T1000 (cell line): Measurements from ENCODE around the gene PFKFB4.
"Not testable (repeated sequence)": the region's sequence is repeated elsewhere in the genome, so short reads cannot be mapped to it uniquely, and the experiment has no call there.

Source experiments
- DNase-seq: peaks from one replicate; lab custom pipeline; 2025; ENCODE audit warnings: mixed read lengths; lab: John Stamatoyannopoulos, UW

PFKFB4 gene

DNA sequence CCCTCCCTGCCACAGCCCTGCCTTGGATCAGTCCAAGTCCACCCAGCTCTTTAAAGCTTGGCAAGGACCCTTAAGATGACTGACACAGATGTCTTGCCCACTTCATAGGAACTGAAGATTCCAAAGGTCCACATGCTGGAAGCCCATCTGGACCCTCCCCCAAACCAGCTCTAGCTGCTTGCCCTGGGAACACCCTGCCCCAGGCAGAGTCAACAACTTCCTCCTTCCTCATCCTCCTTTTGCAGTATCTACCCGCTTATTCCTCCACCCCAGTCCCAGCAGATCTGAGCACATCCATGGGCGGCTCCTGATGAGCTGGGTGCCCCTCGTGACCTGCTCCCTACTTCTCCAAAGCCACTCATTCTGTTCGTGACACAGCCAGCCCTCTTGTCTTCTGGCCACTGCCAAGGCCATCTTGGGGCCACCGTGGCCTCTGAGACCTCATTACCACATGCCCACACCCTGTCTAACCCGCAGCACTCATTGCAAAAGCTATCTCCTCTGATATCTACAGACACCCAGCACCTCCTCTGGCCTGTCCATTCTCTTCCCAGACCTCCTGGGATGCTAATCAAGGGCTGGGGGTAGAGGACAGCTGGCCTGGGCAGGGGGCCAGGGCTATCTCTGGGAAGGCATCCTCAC, 2.0 kb upstream of the PFKFB4 start:
- no peak for DNase-seq

- no peak for DNase-seq
Observed at GRCh38 chr3:48555949-48556795, 431 bp downstream of the PFKFB4 start.

DNA sequence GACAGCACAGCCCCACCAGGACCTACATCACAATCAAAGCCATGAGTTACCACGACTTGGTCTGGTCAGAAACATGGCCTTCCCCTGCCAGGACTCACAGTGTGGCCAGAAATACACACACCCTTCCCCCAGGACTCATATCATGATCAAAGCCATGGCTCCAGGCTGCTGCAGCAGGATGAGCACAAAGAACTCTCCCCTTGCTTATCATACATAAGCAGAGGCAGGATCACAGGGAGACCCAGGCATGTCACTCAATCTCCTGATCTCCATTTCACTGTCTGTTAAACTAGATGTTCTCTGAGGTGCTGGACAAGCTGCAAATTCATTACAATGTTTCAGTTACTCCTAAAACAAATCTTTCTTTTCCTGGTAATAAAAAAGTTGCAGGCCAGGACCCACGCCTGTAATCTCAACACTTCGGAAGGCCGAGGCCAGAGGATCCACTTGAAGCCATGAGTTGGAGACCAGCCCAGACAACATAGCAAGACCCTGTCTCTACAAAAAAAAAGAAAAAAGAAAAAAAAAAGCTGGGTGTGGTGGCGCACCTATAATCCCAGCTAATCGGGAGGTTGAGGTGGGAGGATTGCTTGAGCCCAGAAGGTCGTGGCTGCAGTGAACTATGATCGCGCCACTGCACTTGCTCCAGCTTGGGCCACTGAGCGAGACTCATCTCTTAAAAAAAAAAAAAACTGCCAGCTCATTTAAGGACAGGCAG, 1.2 kb downstream of the PFKFB4 start:
- DNase-seq: no peak

DNA sequence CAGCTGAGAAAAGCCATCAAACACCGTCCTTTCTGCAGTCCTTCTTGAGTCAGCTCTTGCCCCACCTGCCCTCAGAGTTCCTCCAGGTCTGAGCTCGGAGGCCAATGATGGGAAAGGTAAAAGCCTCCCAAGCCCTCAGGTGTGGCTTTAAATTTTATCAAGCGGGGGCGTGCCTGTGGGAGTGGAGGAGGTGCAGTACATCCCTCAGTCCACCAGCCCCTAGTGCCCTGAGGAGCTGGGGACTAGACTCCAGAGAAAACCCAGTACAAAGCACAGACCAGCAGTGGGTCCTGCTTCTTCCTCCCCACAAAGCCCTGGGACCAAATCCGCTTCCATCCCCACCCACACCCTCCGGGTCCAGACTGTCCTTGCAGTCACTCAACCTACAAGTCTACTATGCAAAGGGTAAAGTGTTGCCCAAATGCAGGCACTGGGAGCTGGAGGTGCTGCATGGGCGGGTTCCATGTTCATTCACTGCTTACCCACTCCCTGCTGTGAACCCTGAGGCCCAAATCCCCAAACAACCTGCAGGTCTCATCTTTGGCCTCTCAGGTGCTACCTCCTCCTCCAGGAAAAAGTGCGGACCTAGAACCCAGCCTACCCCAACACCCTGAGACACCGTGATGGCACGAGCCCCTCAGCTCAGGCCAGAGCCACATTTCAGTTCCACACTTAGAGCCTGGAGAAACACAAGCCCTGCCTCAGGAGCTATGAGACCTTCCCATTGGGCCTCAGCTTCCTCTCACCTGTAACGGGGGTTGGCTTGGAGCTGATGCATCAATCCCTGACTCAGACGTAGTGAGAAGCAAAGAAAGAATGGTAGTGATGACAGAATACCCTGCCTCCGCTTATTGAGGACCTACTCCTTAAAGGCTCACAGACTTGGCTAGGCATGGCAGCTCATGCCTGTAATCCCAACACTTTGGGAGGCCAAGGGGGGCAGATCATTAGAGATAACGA, 2.4 kb downstream of the PFKFB4 start:
- no peak for DNase-seq

GRCh38 chr3:48553361-48553760, 3.2 kb downstream of the PFKFB4 start:
- no peak for DNase-seq

- no peak for DNase-seq
Observed at GRCh38 chr3:48552111-48552951, 4.3 kb downstream of the PFKFB4 start.

- not testable (repeated sequence) for DNase-seq
Observed at GRCh38 chr3:48551651-48552050, 5.0 kb downstream of the PFKFB4 start.

- DNase-seq: peak; percentile 72
Observed at GRCh38 chr3:48548729-48549705, 7.6 kb downstream of the PFKFB4 start.

GRCh38 chr3:48548126-48548525, 8.5 kb downstream of the PFKFB4 start:
- no peak for DNase-seq

GRCh38 chr3:48546203-48546829, 10.3 kb downstream of the PFKFB4 start:
- no peak for DNase-seq

DNA sequence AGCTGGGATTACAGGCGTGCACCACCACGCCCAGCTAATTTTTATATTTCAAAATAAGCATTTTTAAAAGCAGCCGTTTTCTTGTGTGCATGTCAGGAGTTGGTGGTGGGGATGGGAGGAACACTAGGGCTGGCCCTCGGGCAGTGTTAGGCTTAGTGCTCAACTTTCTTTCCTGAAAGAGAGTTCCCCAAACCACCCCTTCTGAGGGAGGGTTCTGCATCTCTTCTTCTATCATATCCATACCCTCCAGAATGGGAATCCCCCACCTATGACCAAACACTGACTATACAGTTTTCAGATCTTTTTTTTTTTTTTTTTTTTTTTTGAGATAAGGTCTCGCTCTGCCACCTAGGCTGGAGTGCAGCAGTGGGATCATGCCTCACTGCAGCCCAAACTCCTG, 12.5 kb downstream of the PFKFB4 start:
- DNase-seq: no peak

- no peak for DNase-seq
Observed at GRCh38 chr3:48543271-48543866, 13.2 kb downstream of the PFKFB4 start.

DNA sequence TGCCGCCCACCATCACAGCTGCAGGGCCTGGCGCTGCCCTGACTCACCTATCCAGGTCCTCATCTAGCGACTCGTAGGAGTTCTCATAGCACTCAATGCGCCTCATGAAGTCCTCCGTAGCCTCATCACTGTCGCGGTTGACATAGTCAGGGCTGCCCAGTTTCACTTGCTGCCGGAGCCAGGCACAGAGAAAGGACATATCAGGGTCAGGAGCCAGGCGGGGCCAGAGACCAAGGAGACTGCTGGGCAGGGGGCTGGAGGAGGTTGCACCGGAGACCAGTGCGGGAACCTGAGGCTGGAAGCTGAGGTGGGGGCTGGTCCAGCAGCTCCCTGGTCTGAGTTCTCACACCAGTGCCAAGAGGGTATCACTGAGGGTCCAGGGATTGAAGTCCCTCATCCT, 18.2 kb downstream of the PFKFB4 start:
- DNase-seq: no peak

DNA sequence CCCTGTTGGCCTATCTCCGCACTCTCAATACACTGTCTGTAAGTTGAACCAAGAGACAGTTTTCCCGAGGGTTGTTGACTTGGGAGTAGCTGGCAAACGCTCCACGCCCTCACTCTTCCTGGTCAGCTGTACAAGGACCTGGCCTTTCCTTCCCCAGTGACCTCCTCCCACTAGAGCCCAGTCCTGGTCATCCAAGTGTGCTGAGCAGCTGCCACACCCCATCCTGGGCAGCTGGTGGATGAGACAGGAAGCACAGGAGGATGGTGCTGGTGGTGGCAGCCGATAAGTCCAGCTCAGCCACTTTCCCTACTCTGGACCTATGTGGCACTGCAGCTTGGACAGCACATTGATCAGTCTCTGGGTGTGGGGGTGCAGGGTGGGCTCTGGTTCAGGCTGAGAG, 19.8 kb downstream of the PFKFB4 start:
- DNase-seq: no peak

DNA sequence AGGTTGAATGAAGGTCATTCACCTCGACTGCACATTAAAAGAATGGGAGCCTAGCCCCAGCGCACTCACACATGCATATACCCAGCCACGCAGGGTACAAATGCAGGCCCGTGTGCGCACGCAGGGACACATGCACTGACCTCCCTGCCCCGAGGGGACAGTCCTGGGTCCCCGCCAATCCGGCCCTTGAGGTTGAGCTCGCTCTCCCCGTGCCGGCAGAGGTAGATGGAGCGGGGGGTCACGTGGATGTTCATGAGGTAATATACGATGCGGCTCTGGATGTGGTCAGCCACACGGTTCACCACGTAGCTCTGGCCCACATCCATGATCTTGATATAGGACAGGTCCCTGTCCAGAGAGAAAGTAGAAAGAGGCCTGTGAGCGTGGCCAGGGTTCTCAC, 20.5 kb downstream of the PFKFB4 start:
- DNase-seq: no peak

GRCh38 chr3:48535578-48535977, 21.0 kb downstream of the PFKFB4 start:
- DNase-seq: no peak

- no peak for DNase-seq
Observed at GRCh38 chr3:48532977-48533337, 23.6 kb downstream of the PFKFB4 start.

- DNase-seq: no peak
Observed at GRCh38 chr3:48532271-48532976, 24.2 kb downstream of the PFKFB4 start.
